Smooth muscle cell (in vitro differentiated cells): ENCODE results near the gene SPSB3. TPM values are rescaled to one million over a fixed set of nuclear protein-coding genes. Genes with fewer than 3 reads are reported as not detected.

Experiments
- DNase-seq: peaks from one replicate; lab custom pipeline; 2025; ENCODE audit not compliant: unreplicated experiment; lab: John Stamatoyannopoulos, UW
- H2AFZ ChIP-seq: fragments of 200-600 bp; sonication (generic); 2 replicates; pipeline ENCODE4 v1.6.0; 2016; ENCODE audit warnings: antibody characterized with exemption, low read depth, mild to moderate bottlenecking
- H3F3A ChIP-seq: fragments of 200-600 bp; sonication (generic); 2 replicates; pipeline ENCODE4 v1.6.0; 2017; ENCODE audit warnings: antibody characterized with exemption, low read depth
- H3K27ac ChIP-seq: fragments of 200-600 bp; sonication (generic); 2 replicates; pipeline ENCODE4 v1.5.1; 2016; ENCODE audit warnings: low read depth, mild to moderate bottlenecking
- H3K27me3 ChIP-seq: fragments of 200-600 bp; sonication (generic); 2 replicates; pipeline ENCODE4 v1.6.1; 2016; ENCODE audit warnings: low read depth, mild to moderate bottlenecking
- H3K36me3 ChIP-seq: fragments of 200-600 bp; sonication (generic); 2 replicates; pipeline ENCODE4 v1.5.1; 2016; ENCODE audit warnings: low read depth
- H3K4me1 ChIP-seq: fragments of 200-600 bp; sonication (generic); 2 replicates; pipeline ENCODE4 v1.5.1; 2016; ENCODE audit warnings: low read depth
- H3K4me2 ChIP-seq: fragments of 200-600 bp; sonication (generic); 2 replicates; pipeline ENCODE4 v1.6.0; 2016; ENCODE audit warnings: mild to moderate bottlenecking
- H3K4me3 ChIP-seq: fragments of 200-600 bp; sonication (generic); 2 replicates; pipeline ENCODE4 v1.5.1; 2016; ENCODE audit warnings: mild to moderate bottlenecking
- H3K79me2 ChIP-seq: fragments of 200-600 bp; sonication (generic); 2 replicates; pipeline ENCODE4 v1.6.0; 2016; ENCODE audit warnings: low read depth, mild to moderate bottlenecking
- H3K9ac ChIP-seq: fragments of 200-600 bp; sonication (generic); 2 replicates; pipeline ENCODE4 v1.6.0; 2016; ENCODE audit warnings: low read depth
- H3K9me3 ChIP-seq: fragments of 200-600 bp; sonication (generic); replicated peaks from 2 replicates; pipeline ENCODE4 v1.5.1; 2016; ENCODE audit warnings: low read depth
- H4K20me1 ChIP-seq: fragments of 200-600 bp; sonication (generic); 2 replicates; pipeline ENCODE4 v1.6.0; 2016; ENCODE audit warnings: low read depth
- WGBS: methylation state at CpG from one replicate; pipeline ENCODE4 v1.1.7; 2016; ENCODE audit warnings: low lambda C conversion rate; 5-methylcytosine and 5-hydroxymethylcytosine counted together
- polyA plus RNA-seq: library from polyadenylated mRNA; unstranded; fragments of >200 nt; fragmentation: Nextera tagmentation; extraction: Ambion mirVana; gene quantifications from 2 replicates; pipeline ENCODE4 v1.2.1, GENCODE V29; 2016
- total RNA-seq: library from RNA; depleted of rRNA; stranded (reverse); fragments of >200 nt; gene quantifications from 2 replicates; pipeline ENCODE4 v1.2.3, GENCODE V29; 2014
- TF ChIP-seq, protein P1 (sequence below): fragments of 200-600 bp; sonication (generic); IDR thresholded peaks from 2 replicates; pipeline ENCODE4 v1.5.1; 2017; ENCODE audit warnings: borderline replicate concordance, mild to moderate bottlenecking, antibody characterized with exemption; ENCODE audit not compliant: insufficient read depth, poor library complexity, severe bottlenecking

The SPSB3 gene
- total and polyA plus RNA-seq, 2 experiments from 2014 or later: 25.1 to 49.8 TPM

DNA sequence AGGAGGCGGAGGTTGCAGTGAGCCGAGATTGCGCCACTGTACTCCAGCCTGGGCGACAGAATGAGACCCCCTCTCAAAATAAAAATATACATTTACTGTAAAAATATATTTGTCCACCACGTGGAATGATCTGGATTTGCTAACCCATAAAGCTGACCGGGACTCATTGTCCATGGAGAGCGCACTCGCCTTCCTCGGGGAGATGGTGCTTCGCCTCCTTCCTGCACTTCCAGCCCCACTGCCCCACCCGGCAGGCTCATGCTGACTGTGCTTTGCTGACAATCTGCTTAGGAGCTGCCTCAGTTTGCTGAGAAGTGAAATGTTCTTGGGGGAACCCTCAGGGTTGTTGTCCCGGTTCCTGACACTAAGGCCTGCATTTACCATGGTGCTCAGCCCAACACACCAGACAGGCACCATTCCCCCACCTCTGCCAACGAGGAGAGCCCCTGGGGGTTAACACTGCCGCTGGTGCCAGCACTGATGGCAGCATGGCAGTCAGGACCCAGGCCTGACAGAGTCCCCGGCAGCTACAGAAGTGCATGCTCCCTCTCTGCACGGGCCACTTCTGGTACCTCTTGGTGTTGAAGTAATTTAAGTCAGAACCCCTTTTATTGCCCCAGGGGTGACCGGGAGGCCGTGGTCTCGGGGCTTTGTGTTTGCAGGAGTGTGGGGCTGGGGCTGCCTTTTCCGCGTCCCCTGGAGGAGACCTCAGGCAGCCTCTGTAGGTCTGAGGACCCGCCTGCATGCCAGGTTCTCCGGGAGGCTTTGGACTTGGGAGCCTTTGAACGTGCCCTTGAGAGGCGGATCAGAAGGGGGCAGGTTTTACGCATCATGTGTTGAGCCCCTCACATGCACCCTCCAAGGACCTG is 2.8 kb upstream of the SPSB3 start:
- Histone ChIP-seq H3K79me2 (peaks cover 45% of the 10 kb centered on the region), H3K9ac (no peak overlapping the region)

DNA sequence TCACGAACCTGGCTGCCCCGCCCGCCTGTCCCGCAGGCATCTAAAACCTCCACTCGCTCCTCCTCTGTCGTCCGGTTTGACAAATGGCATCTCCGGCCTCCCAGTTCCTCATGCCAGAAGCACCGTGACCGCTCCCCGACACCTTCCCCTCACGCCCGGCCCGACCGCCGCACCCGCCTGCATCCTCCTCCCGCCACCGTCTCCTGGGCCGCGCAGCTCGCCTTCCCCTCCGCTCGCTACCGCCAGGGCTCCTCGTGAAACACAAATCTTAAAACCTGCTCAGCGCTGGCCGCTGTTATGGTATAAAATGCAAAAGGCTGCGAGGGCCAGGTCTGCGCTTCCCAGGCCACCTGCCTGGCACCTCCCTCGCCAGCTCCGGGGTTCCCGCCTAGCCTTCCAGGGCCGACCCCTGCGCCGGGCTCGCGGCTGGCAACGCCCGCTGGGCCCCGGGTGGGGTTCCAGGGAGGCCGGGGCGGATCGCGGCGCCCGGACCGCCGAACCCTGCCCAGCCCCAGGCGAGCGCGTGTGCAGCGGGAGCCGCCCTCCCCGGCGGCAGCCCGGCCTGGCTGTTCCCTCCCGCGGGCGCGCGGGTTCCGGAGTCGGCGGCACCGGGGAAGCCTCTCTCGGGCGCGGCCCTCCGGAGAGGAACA is 488 bp downstream of the SPSB3 start:
- no peaks in the 10 kb centered on the region for H3K36me3 ChIP-seq
- 1% methylated on average over 64 of the region's 70 CpGs for WGBS
- H4K20me1 ChIP-seq: peaks cover 50% of the 10 kb centered on the region
- peak overlapping the region; percentile 64 for H3K27ac ChIP-seq
- peak overlapping the region; percentile 99 for H3K4me2 ChIP-seq
- H2AFZ ChIP-seq: no peak overlapping the region
- H3K9me3 ChIP-seq: no peaks in the 10 kb centered on the region
- peaks cover 38% of the 10 kb centered on the region for H3K79me2 ChIP-seq
- DNase-seq: no peak
- H3K4me3 ChIP-seq: peak overlapping the region; percentile 92
- H3K9ac ChIP-seq: peak overlapping the region; percentile 72
- H3F3A ChIP-seq: peaks cover 7% of the 10 kb centered on the region
- H3K27me3 ChIP-seq: no peaks in the 10 kb centered on the region
- TF ChIP-seq, protein P1, sequence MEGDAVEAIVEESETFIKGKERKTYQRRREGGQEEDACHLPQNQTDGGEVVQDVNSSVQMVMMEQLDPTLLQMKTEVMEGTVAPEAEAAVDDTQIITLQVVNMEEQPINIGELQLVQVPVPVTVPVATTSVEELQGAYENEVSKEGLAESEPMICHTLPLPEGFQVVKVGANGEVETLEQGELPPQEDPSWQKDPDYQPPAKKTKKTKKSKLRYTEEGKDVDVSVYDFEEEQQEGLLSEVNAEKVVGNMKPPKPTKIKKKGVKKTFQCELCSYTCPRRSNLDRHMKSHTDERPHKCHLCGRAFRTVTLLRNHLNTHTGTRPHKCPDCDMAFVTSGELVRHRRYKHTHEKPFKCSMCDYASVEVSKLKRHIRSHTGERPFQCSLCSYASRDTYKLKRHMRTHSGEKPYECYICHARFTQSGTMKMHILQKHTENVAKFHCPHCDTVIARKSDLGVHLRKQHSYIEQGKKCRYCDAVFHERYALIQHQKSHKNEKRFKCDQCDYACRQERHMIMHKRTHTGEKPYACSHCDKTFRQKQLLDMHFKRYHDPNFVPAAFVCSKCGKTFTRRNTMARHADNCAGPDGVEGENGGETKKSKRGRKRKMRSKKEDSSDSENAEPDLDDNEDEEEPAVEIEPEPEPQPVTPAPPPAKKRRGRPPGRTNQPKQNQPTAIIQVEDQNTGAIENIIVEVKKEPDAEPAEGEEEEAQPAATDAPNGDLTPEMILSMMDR: no peak
- peaks cover 4% of the 10 kb centered on the region for H3K4me1 ChIP-seq

More for the DNA sequence above, 2.8 kb upstream of the SPSB3 start:
- no peaks in the 10 kb centered on the region for H3K36me3 ChIP-seq
- H3K9me3 ChIP-seq: no peaks in the 10 kb centered on the region
- TF ChIP-seq, protein P1: no peak
- DNase-seq: no peak
- H2AFZ ChIP-seq: no peak overlapping the region
- no peak overlapping the region for H3K27ac ChIP-seq
- 94% methylated on average over 26 of the region's 26 CpGs for WGBS
- no peaks in the 10 kb centered on the region for H3K27me3 ChIP-seq
- H3K4me1 ChIP-seq: peaks cover 4% of the 10 kb centered on the region
- peaks cover 7% of the 10 kb centered on the region for H3F3A ChIP-seq
- H4K20me1 ChIP-seq: peaks cover 56% of the 10 kb centered on the region
- no peak overlapping the region for H3K4me3 ChIP-seq
- H3K4me2 ChIP-seq: no peak overlapping the region

DNA sequence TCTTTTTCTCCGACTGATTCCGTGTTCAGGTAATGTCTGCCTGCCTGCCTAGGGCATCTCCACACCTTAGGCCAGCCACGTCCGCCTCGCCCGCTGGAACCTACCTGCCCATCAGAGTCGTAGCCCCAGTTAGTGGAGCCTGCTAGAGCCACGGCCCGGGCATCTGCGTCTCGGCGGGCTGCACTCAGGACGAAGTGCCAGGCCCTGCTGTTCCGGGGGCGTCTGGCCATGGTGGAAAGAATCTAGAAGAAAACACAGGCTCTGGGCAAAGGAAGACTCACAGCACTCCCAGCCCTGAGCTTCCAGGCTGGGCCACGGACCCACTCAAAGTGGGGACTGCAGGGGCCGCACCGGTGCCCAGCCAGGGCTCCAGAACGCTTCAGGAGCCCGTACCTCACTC is 1.1 kb downstream of the SPSB3 start:
- no peak for DNase-seq
- Histone ChIP-seq H3K9me3 (no peaks in the 10 kb centered on the region), H3F3A (peaks cover 7% of the 10 kb centered on the region), H2AFZ (no peak overlapping the region), H3K36me3 (no peaks in the 10 kb centered on the region), H4K20me1 (peaks cover 43% of the 10 kb centered on the region), H3K79me2 (peaks cover 32% of the 10 kb centered on the region), H3K27ac (no peak overlapping the region), H3K4me2 (peak overlapping the region; percentile 99), H3K4me1 (peaks cover 4% of the 10 kb centered on the region), H3K27me3 (no peaks in the 10 kb centered on the region), H3K4me3 (peak overlapping the region; percentile 92), H3K9ac (no peak overlapping the region)
- 84% methylated on average over 20 of the region's 20 CpGs for WGBS
- TF ChIP-seq, protein P1: no peak
